A549 (cell line): ENCODE data around the gene MSMO1.

ENCODE experiments used
- CTCF ChIP-seq: fragments of >200 bp; sonication (Bioruptor Twin); formaldehyde crosslinking; IDR thresholded peaks from 3 replicates; pipeline ENCODE4 v1.5.1; 2016
- PBX3 ChIP-seq: IDR thresholded peaks from 2 replicates; pipeline ENCODE4 v1.6.1; 2012
- POLR2A ChIP-seq: IDR thresholded peaks from 2 replicates; pipeline ENCODE4 v1.6.1; 2012; ENCODE audit warnings: mild to moderate bottlenecking, low read length
- REST ChIP-seq: fragments of 200-600 bp; sonication (generic); IDR thresholded peaks from 2 replicates; pipeline ENCODE4 v1.6.1; 2016; ENCODE audit warnings: antibody characterized with exemption, mild to moderate bottlenecking, moderate library complexity
- SMC3 ChIP-seq: fragments of >200 bp; sonication (Bioruptor Twin); formaldehyde crosslinking; IDR thresholded peaks from 3 replicates; pipeline ENCODE4 v1.6.1; 2018; ENCODE audit warnings: inconsistent platforms
- TFCP2L1 ChIP-seq: fragments of 250-450 bp; sonication (Bioruptor Pico); IDR thresholded peaks from 2 replicates; pipeline ENCODE4 v1.5.0; 2021; ENCODE audit warnings: mild to moderate bottlenecking
- ZFP36 ChIP-seq: fragments of 450-650 bp; IDR thresholded peaks from 2 replicates; pipeline ENCODE4 v1.6.1; 2014; ENCODE audit warnings: borderline replicate concordance; ENCODE audit not compliant: partially characterized antibody
- ZNF302 ChIP-seq: fragments of 250-450 bp; sonication (Bioruptor Pico); IDR thresholded peaks from 2 replicates; pipeline ENCODE4 v1.9.0; 2021; ENCODE audit warnings: inconsistent platforms, mild to moderate bottlenecking, moderate library complexity
- TF ChIP-seq, protein P1 (sequence below): fragments of >200 bp; sonication (Bioruptor Twin); formaldehyde crosslinking; IDR thresholded peaks from 2 replicates; pipeline ENCODE4 v1.6.1; 2016
- TF ChIP-seq, protein P2 (sequence below): IDR thresholded peaks from 2 replicates; pipeline ENCODE4 v1.6.1; 2012; ENCODE audit warnings: low read depth, borderline replicate concordance

GRCh38 chr4:165355900-165356300 is 28.4 kb downstream of the MSMO1 start:
- TF ChIP-seq POLR2A (no peak), ZNF302 (CRISPR knock-in tag) (no peak), CTCF (peak; percentile 41), REST (no peak), SMC3 (peak; percentile 47; the same call in 2 of the 3 replicates), ZFP36 (no peak), PBX3 (no peak), TFCP2L1 (no peak)
- TF ChIP-seq, protein P1, sequence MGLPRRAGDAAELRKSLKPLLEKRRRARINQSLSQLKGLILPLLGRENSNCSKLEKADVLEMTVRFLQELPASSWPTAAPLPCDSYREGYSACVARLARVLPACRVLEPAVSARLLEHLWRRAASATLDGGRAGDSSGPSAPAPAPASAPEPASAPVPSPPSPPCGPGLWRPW: no peak
- TF ChIP-seq, protein P2, sequence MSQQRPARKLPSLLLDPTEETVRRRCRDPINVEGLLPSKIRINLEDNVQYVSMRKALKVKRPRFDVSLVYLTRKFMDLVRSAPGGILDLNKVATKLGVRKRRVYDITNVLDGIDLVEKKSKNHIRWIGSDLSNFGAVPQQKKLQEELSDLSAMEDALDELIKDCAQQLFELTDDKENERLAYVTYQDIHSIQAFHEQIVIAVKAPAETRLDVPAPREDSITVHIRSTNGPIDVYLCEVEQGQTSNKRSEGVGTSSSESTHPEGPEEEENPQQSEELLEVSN: no peak
